Fibroblast of peridontal ligament (primary cell): ENCODE data around the gene AHCYL1.

ENCODE experiments used
- DNase-seq: peaks from one replicate; pipeline ENCODE4 v3.0.0-alpha.2; 2010; ENCODE audit errors: extremely low read depth

Gene AHCYL1

GRCh38 chr1:109976762-109977161, 7.8 kb upstream of the AHCYL1 start:
- no peak for DNase-seq

GRCh38 chr1:109977225-109977624, 7.3 kb upstream of the AHCYL1 start:
- no peak for DNase-seq

- no peak for DNase-seq
Observed at GRCh38 chr1:109977657-109978378, 6.7 kb upstream of the AHCYL1 start.

- DNase-seq, result peak; percentile 37
Observed at GRCh38 chr1:109978761-109979488, 5.6 kb upstream of the AHCYL1 start.

GRCh38 chr1:109979489-109980091, 5.0 kb upstream of the AHCYL1 start:
- DNase-seq, result peak; percentile 71

- no peak for DNase-seq
Observed at GRCh38 chr1:109980324-109981003, 4.1 kb upstream of the AHCYL1 start.

GRCh38 chr1:109981004-109981335, 3.6 kb upstream of the AHCYL1 start:
- no peak for DNase-seq

- DNase-seq, result peak; percentile 48
Observed at GRCh38 chr1:109983380-109984189, 980 bp upstream of the AHCYL1 start.

GRCh38 chr1:109984190-109984455, 442 bp upstream of the AHCYL1 start:
- DNase-seq, result peak; percentile 75

GRCh38 chr1:109985247-109986053, 885 bp downstream of the AHCYL1 start:
- DNase-seq, result no peak

- no peak for DNase-seq
Observed at GRCh38 chr1:109986054-109986444, 1.5 kb downstream of the AHCYL1 start.

GRCh38 chr1:109988349-109988914, 3.9 kb downstream of the AHCYL1 start:
- DNase-seq, result no peak

- DNase-seq, result no peak
Observed at GRCh38 chr1:109989506-109990301, 5.1 kb downstream of the AHCYL1 start.

- no peak for DNase-seq
Observed at GRCh38 chr1:109990302-109990653, 5.7 kb downstream of the AHCYL1 start.

- DNase-seq, result no peak
Observed at GRCh38 chr1:109991400-109991925, 6.9 kb downstream of the AHCYL1 start.

GRCh38 chr1:109993885-109994284, 9.3 kb downstream of the AHCYL1 start:
- DNase-seq, result no peak

- DNase-seq, result no peak
Observed at GRCh38 chr1:109994654-109995053, 10.1 kb downstream of the AHCYL1 start.

GRCh38 chr1:109995536-109995935, 11.0 kb downstream of the AHCYL1 start:
- DNase-seq, result no peak

- DNase-seq, result peak; percentile 69
Observed at GRCh38 chr1:109996476-109996875, 11.9 kb downstream of the AHCYL1 start.
